ENCODE results near the gene KIF16B.

DNA sequence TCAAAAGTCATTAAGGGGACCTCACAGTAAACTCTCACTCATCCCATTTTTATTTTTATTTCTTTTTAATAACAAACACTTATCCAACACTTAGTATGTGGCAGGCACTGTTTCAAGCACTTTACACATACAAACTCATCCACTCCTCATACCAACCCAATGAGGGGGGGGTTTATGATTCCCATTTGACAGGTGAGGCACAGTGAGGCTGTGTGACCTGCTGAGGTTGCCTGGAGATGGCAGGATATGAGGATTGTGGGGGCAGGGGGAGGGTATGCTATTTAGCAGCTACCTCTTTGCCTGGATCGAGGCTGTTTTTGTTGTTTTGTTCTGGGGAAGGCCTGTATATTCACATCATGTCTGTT is 219.8 kb downstream of the KIF16B start:
- TF ChIP-seq, protein P1, sequence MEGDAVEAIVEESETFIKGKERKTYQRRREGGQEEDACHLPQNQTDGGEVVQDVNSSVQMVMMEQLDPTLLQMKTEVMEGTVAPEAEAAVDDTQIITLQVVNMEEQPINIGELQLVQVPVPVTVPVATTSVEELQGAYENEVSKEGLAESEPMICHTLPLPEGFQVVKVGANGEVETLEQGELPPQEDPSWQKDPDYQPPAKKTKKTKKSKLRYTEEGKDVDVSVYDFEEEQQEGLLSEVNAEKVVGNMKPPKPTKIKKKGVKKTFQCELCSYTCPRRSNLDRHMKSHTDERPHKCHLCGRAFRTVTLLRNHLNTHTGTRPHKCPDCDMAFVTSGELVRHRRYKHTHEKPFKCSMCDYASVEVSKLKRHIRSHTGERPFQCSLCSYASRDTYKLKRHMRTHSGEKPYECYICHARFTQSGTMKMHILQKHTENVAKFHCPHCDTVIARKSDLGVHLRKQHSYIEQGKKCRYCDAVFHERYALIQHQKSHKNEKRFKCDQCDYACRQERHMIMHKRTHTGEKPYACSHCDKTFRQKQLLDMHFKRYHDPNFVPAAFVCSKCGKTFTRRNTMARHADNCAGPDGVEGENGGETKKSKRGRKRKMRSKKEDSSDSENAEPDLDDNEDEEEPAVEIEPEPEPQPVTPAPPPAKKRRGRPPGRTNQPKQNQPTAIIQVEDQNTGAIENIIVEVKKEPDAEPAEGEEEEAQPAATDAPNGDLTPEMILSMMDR (IDR thresholded peaks at IDR 0.05): no peak
- TF ChIP-seq JUN (CRISPR knock-in tag; IDR thresholded peaks at IDR 0.05) (no peak), ZNF121 (CRISPR knock-in tag; IDR thresholded peaks at IDR 0.05) (no peak), FOXP1 (CRISPR knock-in tag; IDR thresholded peaks at IDR 0.05; ENCODE audit: borderline replicate concordance) (no peak), FOXK1 (CRISPR knock-in tag; IDR thresholded peaks at IDR 0.05) (no peak), ZNF263 (CRISPR knock-in tag; IDR thresholded peaks at IDR 0.05; ENCODE audit: low read depth) (no peak)
- TF ChIP-seq, protein P2, sequence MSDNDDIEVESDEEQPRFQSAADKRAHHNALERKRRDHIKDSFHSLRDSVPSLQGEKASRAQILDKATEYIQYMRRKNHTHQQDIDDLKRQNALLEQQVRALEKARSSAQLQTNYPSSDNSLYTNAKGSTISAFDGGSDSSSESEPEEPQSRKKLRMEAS (CRISPR knock-in tag; IDR thresholded peaks at IDR 0.05): no peak
- TF ChIP-seq, protein P3, sequence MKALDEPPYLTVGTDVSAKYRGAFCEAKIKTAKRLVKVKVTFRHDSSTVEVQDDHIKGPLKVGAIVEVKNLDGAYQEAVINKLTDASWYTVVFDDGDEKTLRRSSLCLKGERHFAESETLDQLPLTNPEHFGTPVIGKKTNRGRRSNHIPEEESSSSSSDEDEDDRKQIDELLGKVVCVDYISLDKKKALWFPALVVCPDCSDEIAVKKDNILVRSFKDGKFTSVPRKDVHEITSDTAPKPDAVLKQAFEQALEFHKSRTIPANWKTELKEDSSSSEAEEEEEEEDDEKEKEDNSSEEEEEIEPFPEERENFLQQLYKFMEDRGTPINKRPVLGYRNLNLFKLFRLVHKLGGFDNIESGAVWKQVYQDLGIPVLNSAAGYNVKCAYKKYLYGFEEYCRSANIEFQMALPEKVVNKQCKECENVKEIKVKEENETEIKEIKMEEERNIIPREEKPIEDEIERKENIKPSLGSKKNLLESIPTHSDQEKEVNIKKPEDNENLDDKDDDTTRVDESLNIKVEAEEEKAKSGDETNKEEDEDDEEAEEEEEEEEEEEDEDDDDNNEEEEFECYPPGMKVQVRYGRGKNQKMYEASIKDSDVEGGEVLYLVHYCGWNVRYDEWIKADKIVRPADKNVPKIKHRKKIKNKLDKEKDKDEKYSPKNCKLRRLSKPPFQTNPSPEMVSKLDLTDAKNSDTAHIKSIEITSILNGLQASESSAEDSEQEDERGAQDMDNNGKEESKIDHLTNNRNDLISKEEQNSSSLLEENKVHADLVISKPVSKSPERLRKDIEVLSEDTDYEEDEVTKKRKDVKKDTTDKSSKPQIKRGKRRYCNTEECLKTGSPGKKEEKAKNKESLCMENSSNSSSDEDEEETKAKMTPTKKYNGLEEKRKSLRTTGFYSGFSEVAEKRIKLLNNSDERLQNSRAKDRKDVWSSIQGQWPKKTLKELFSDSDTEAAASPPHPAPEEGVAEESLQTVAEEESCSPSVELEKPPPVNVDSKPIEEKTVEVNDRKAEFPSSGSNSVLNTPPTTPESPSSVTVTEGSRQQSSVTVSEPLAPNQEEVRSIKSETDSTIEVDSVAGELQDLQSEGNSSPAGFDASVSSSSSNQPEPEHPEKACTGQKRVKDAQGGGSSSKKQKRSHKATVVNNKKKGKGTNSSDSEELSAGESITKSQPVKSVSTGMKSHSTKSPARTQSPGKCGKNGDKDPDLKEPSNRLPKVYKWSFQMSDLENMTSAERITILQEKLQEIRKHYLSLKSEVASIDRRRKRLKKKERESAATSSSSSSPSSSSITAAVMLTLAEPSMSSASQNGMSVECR (CRISPR knock-in tag; IDR thresholded peaks at IDR 0.05; ENCODE audit: borderline replicate concordance): no peak
- TF ChIP-seq, protein P4, sequence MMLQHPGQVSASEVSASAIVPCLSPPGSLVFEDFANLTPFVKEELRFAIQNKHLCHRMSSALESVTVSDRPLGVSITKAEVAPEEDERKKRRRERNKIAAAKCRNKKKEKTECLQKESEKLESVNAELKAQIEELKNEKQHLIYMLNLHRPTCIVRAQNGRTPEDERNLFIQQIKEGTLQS (CRISPR knock-in tag; conservative IDR thresholded peaks at IDR 0.05): no peak

All from WTC11 (cell line).